Testis (tissue), 2 donors: ENCODE measurements around the gene RSPO4.

Source experiments
- POLR2A ChIP-seq: fragments of 450-650 bp; IDR thresholded peaks from one replicate; pipeline ENCODE4 v1.6.1; 2017; ENCODE audit warnings: antibody characterized with exemption, mild to moderate bottlenecking, moderate library complexity
- TF ChIP-seq, protein P1 (sequence below), 3 experiments: fragments of 450-650 bp in 2 of 3; fragments of 200-600 bp in 1 of 3; sonication (generic) in 1 of 3; IDR thresholded peaks; one replicate each; pipeline ENCODE4 v1.5.1; 2016 to 2019; ENCODE audit warnings: antibody characterized with exemption in 3 of 3, mild to moderate bottlenecking in 2 of 3, moderate library complexity in 1 of 3

DNA sequence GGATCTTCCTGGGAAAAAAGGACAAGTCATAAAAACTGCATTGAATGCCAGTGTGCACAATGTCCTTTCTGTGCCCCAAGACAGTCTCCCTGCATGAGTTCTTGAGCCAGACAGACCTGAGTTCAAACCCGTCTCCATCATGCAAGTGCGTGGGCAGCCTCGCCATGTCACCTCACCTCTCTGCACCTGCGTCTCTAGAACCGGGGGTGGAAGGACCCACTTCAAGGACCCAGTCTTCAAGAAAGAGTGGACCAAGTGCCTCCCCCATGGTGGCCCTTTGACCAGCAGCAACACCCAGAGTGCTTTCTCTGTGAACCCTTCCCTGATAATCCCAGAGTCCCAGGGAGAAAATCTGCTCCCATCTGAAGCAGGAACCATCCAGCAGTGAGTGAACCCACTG is 62.5 kb downstream of the RSPO4 start:
- no peak for TF ChIP-seq POLR2A
- TF ChIP-seq, protein P1, sequence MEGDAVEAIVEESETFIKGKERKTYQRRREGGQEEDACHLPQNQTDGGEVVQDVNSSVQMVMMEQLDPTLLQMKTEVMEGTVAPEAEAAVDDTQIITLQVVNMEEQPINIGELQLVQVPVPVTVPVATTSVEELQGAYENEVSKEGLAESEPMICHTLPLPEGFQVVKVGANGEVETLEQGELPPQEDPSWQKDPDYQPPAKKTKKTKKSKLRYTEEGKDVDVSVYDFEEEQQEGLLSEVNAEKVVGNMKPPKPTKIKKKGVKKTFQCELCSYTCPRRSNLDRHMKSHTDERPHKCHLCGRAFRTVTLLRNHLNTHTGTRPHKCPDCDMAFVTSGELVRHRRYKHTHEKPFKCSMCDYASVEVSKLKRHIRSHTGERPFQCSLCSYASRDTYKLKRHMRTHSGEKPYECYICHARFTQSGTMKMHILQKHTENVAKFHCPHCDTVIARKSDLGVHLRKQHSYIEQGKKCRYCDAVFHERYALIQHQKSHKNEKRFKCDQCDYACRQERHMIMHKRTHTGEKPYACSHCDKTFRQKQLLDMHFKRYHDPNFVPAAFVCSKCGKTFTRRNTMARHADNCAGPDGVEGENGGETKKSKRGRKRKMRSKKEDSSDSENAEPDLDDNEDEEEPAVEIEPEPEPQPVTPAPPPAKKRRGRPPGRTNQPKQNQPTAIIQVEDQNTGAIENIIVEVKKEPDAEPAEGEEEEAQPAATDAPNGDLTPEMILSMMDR (IDR thresholded peaks at IDR 0.05): no peak
